Glutamatergic neuron (in vitro differentiated cells): ENCODE data around the gene TLR9. TPM values are rescaled to one million over a fixed set of nuclear protein-coding genes. Genes with fewer than 3 reads are reported as not detected.

ENCODE experiments used
- DNase-seq: peaks from one replicate; pipeline ENCODE4 v3.0.0; 2022
- H3K27ac Mint-ChIP-seq: one replicate; pipeline ENCODE4 v1.8.0; 2020; ENCODE audit warnings: mild to moderate bottlenecking, mixed read lengths, inconsistent platforms; ENCODE audit not compliant: unreplicated experiment
- H3K27me3 Mint-ChIP-seq: one replicate; pipeline ENCODE4 v1.8.0; 2020; ENCODE audit warnings: mild to moderate bottlenecking, moderate library complexity, mixed read lengths, inconsistent platforms; ENCODE audit not compliant: unreplicated experiment
- H3K36me3 Mint-ChIP-seq: one replicate; pipeline ENCODE4 v1.8.0; 2020; ENCODE audit warnings: mild to moderate bottlenecking, mixed read lengths, inconsistent platforms; ENCODE audit not compliant: unreplicated experiment
- H3K4me1 Mint-ChIP-seq: one replicate; pipeline ENCODE4 v1.8.0; 2020; ENCODE audit warnings: mild to moderate bottlenecking, low read depth, mixed read lengths, inconsistent platforms; ENCODE audit not compliant: unreplicated experiment
- H3K4me3 Mint-ChIP-seq: one replicate; pipeline ENCODE4 v1.8.0; 2020; ENCODE audit warnings: mild to moderate bottlenecking, mixed read lengths, inconsistent platforms; ENCODE audit not compliant: unreplicated experiment
- H3K9me3 Mint-ChIP-seq: one replicate; pipeline ENCODE4 v1.8.0; 2020; ENCODE audit warnings: mild to moderate bottlenecking, moderate library complexity, mixed read lengths, inconsistent platforms; ENCODE audit not compliant: unreplicated experiment
- CTCF ChIP-seq: fragments of 200-600 bp; sonication (generic); IDR thresholded peaks from one replicate; pipeline ENCODE4 v1.5.0; 2021; ENCODE audit not compliant: partially characterized antibody, unreplicated experiment
- total RNA-seq: library from RNA; stranded (reverse); fragmentation: NEBNext Ultra II Directional; extraction: Animal tissue kit (Norgen Biotek cat#: 25700); gene quantifications from one replicate; pipeline ENCODE4 v1.2.1, GENCODE V29; 2021; ENCODE audit not compliant: unreplicated experiment

TLR9 gene
- total RNA-seq, 1 donor from 2014 or later: 0.37 TPM

GRCh38 chr3:52176180-52176752 is 49.2 kb downstream of the TLR9 start:
- Mint-ChIP-seq H3K4me1 (peaks cover 7% of the 10 kb centered on the region), H3K36me3 (no peaks in the 10 kb centered on the region), H3K4me3 (no peak overlapping the region), H3K27ac (no peak overlapping the region), H3K9me3 (peaks cover 3% of the 10 kb centered on the region), H3K27me3 (peaks cover 4% of the 10 kb centered on the region)
- DNase-seq: no peak
- no peak for TF ChIP-seq CTCF

GRCh38 chr3:52175416-52176179 is 49.8 kb downstream of the TLR9 start:
- DNase-seq: no peak
- H3K4me1 Mint-ChIP-seq: peaks cover 7% of the 10 kb centered on the region
- H3K36me3 Mint-ChIP-seq: no peaks in the 10 kb centered on the region
- TF ChIP-seq CTCF: no peak
- peaks cover 3% of the 10 kb centered on the region for H3K9me3 Mint-ChIP-seq
- no peak overlapping the region for H3K27ac Mint-ChIP-seq
- peaks cover 4% of the 10 kb centered on the region for H3K27me3 Mint-ChIP-seq
- no peak overlapping the region for H3K4me3 Mint-ChIP-seq

- Mint-ChIP-seq H3K4me3 (no peak overlapping the region), H3K27me3 (peaks cover 4% of the 10 kb centered on the region), H3K4me1 (peaks cover 7% of the 10 kb centered on the region), H3K36me3 (no peaks in the 10 kb centered on the region), H3K9me3 (peaks cover 3% of the 10 kb centered on the region), H3K27ac (no peak overlapping the region)
- no peak for TF ChIP-seq CTCF
- DNase-seq: no peak
Measured at GRCh38 chr3:52174896-52175295, 50.5 kb downstream of the TLR9 start.

GRCh38 chr3:52173101-52173500 is 52.3 kb downstream of the TLR9 start:
- no peak for TF ChIP-seq CTCF
- H3K27me3 Mint-ChIP-seq: peaks cover 4% of the 10 kb centered on the region
- H3K9me3 Mint-ChIP-seq: peaks cover 3% of the 10 kb centered on the region
- H3K27ac Mint-ChIP-seq: no peak overlapping the region
- DNase-seq: no peak
- no peak overlapping the region for H3K4me3 Mint-ChIP-seq
- H3K4me1 Mint-ChIP-seq: peaks cover 7% of the 10 kb centered on the region
- H3K36me3 Mint-ChIP-seq: no peaks in the 10 kb centered on the region

GRCh38 chr3:52172262-52172757 is 53.1 kb downstream of the TLR9 start:
- Mint-ChIP-seq H3K4me1 (peaks cover 7% of the 10 kb centered on the region), H3K4me3 (no peak overlapping the region), H3K36me3 (no peaks in the 10 kb centered on the region), H3K27me3 (peaks cover 4% of the 10 kb centered on the region), H3K9me3 (peaks cover 4% of the 10 kb centered on the region), H3K27ac (no peak overlapping the region)
- TF ChIP-seq CTCF: no peak
- DNase-seq: no peak
